ENCODE data around the gene PTRHD1. TPM values are rescaled to one million over a fixed set of nuclear protein-coding genes. Genes with fewer than 3 reads are reported as not detected.

The PTRHD1 gene
- polyA plus RNA-seq, 1 of the 3 experiments (the other 2 are of a cell fraction) = 74.4 TPM

- TF ChIP-seq JUND (IDR thresholded peaks at IDR 0.05) = no peak
- TF ChIP-seq YY1 (IDR thresholded peaks at IDR 0.05; ENCODE audit: low read depth) = no peak
- TF ChIP-seq, protein P1, sequence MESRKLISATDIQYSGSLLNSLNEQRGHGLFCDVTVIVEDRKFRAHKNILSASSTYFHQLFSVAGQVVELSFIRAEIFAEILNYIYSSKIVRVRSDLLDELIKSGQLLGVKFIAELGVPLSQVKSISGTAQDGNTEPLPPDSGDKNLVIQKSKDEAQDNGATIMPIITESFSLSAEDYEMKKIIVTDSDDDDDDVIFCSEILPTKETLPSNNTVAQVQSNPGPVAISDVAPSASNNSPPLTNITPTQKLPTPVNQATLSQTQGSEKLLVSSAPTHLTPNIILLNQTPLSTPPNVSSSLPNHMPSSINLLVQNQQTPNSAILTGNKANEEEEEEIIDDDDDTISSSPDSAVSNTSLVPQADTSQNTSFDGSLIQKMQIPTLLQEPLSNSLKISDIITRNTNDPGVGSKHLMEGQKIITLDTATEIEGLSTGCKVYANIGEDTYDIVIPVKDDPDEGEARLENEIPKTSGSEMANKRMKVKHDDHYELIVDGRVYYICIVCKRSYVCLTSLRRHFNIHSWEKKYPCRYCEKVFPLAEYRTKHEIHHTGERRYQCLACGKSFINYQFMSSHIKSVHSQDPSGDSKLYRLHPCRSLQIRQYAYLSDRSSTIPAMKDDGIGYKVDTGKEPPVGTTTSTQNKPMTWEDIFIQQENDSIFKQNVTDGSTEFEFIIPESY (IDR thresholded peaks at IDR 0.05; ENCODE audit: borderline replicate concordance, low read depth) = no peak
- no peak for TF ChIP-seq ELF1 (IDR thresholded peaks at IDR 0.05)
- no peak for TF ChIP-seq NRF1 (IDR thresholded peaks at IDR 0.05; ENCODE audit: low read depth, low read length)
- no peak for TF ChIP-seq EZH2phosphoT487 (IDR thresholded peaks at IDR 0.05; ENCODE audit: borderline replicate concordance, low read depth)
- TF ChIP-seq POLR2AphosphoS5 (IDR thresholded peaks at IDR 0.05; ENCODE audit: low read depth, low read length) = no peak
- TF ChIP-seq MEF2A (IDR thresholded peaks at IDR 0.05; ENCODE audit: borderline replicate concordance, low read depth) = no peak
- TF ChIP-seq CHD2 (IDR thresholded peaks at IDR 0.05; ENCODE audit: low read length, partially characterized antibody) = no peak
- TF ChIP-seq TAF1 (IDR thresholded peaks at IDR 0.05; ENCODE audit: borderline replicate concordance, low read depth, low read length) = no peak
- TF ChIP-seq, protein P2, sequence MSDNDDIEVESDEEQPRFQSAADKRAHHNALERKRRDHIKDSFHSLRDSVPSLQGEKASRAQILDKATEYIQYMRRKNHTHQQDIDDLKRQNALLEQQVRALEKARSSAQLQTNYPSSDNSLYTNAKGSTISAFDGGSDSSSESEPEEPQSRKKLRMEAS (IDR thresholded peaks at IDR 0.05; ENCODE audit: low read depth) = no peak
- no peak for TF ChIP-seq MXI1 (IDR thresholded peaks at IDR 0.05; ENCODE audit: low read depth, low read length)
- TF ChIP-seq USF1 (IDR thresholded peaks at IDR 0.05; ENCODE audit: borderline replicate concordance, low read depth) = no peak
- no peak for TF ChIP-seq SMC3 (IDR thresholded peaks at IDR 0.05; ENCODE audit: low read depth, low read length)
- no peak for TF ChIP-seq GABPA (IDR thresholded peaks at IDR 0.05; ENCODE audit: low read depth)
- POLR2A ChIA-PET = interaction anchor here (1.0 kb wide), 1 partner anchor 22 kb away, joined by 3 read pairs; the partner anchor contains the start of genes CENPO and PTRHD1
- H3K27ac ChIP-seq (ENCODE audit: low read depth in 2 of 2, low read length in 1 of 2) = no peak overlapping the region
These were observed 21.3 kb upstream of the PTRHD1 start for GRCh38 chr2:24814516-24814915.

GRCh38 chr2:24813691-24814137 lies 20.5 kb upstream of the PTRHD1 start:
- Histone ChIP-seq H3K4me1 (ENCODE audit: control insufficient read depth in 1 of 2, insufficient read depth in 2 of 2, low read depth in 1 of 2, low read length in 1 of 2) (peaks cover 2 to 20% of the 10 kb centered on the region in 2 experiments; a peak in 3 of 4 replicates), H3K79me2 (ENCODE audit: insufficient read depth) (peaks cover 80% of the 10 kb centered on the region), H4K20me1 (ENCODE audit: insufficient read depth) (peaks cover 2% of the 10 kb centered on the region; the same call in 1 of the 2 replicates), H3K36me3 (replicated peaks in 1 of 2; ENCODE audit: control insufficient read depth in 1 of 2, insufficient read depth in 2 of 2, low read length in 1 of 2) (peaks cover 32 to 38% of the 10 kb centered on the region in 2 experiments), H3K27ac (ENCODE audit: low read depth in 2 of 2, low read length in 1 of 2) (no peak overlapping the region), H3K4me2 (no peak overlapping the region), H3K4me3 (ENCODE audit: low read depth in 2 of 2, low read length in 1 of 2) (no peak overlapping the region), H3K9ac (no peak overlapping the region), H3K27me3 (ENCODE audit: insufficient read depth) (no peaks in the 10 kb centered on the region), H3K9me2 (no peaks in the 10 kb centered on the region), H2AFZ (ENCODE audit: low read depth) (no peak overlapping the region), H3K9me3 (no peaks in the 10 kb centered on the region), H3F3A (replicated peaks; ENCODE audit: insufficient read depth) (peaks cover 9% of the 10 kb centered on the region)
- 98% methylated on average over 4 of the region's 4 CpGs for whole genome bisulfite sequencing (ENCODE audit: low lambda C conversion rate)
- ChIA-PET POLR2A (interaction anchor here (1.0 kb wide), 1 partner anchor 21 kb away, joined by 3 read pairs; the partner anchor contains the start of genes CENPO and PTRHD1), CTCF (interaction anchor here (1.6 to 12.4 kb wide), 4 partner anchors 13 to 404 kb away, joined by 3 to 132 read pairs (median 14); partner anchors contain the start of genes CENPO and PTRHD1)
- no peak for DNase-seq
- TF ChIP-seq USF1 (IDR thresholded peaks at IDR 0.05; ENCODE audit: borderline replicate concordance, low read depth) (no peak), NFIC (IDR thresholded peaks at IDR 0.05; ENCODE audit: borderline replicate concordance) (no peak), SMC3 (IDR thresholded peaks at IDR 0.05; ENCODE audit: low read depth, low read length) (no peak), FOXJ3 (CRISPR knock-in tag; IDR thresholded peaks at IDR 0.05) (no peak), TAF1 (IDR thresholded peaks at IDR 0.05; ENCODE audit: borderline replicate concordance, low read depth, low read length) (no peak), JUND (IDR thresholded peaks at IDR 0.05) (no peak), EZH2phosphoT487 (IDR thresholded peaks at IDR 0.05; ENCODE audit: borderline replicate concordance, low read depth) (no peak), FOSL2 (IDR thresholded peaks at IDR 0.05; ENCODE audit: borderline replicate concordance, low read depth) (no peak), CHD2 (IDR thresholded peaks at IDR 0.05; ENCODE audit: low read length, partially characterized antibody) (no peak)
- TF ChIP-seq, protein P1 (IDR thresholded peaks at IDR 0.05; ENCODE audit: borderline replicate concordance, low read depth) = no peak

More at GRCh38 chr2:24814516-24814915, 21.3 kb upstream of the PTRHD1 start:
- DNase-seq = no peak
- 96% methylated on average over 4 of the region's 4 CpGs for WGBS (ENCODE audit: low lambda C conversion rate)
- Histone ChIP-seq H3K4me3 (ENCODE audit: low read depth in 2 of 2, low read length in 1 of 2) (no peak overlapping the region), H3K27me3 (ENCODE audit: insufficient read depth) (no peaks in the 10 kb centered on the region), H3K4me2 (no peak overlapping the region), H3K79me2 (ENCODE audit: insufficient read depth) (peaks cover 72% of the 10 kb centered on the region), H3F3A (replicated peaks; ENCODE audit: insufficient read depth) (peaks cover 9% of the 10 kb centered on the region), H3K36me3 (replicated peaks in 1 of 2; ENCODE audit: control insufficient read depth in 1 of 2, insufficient read depth in 2 of 2, low read length in 1 of 2) (peaks cover 40 to 41% of the 10 kb centered on the region in 2 experiments), H3K4me1 (ENCODE audit: control insufficient read depth in 1 of 2, insufficient read depth in 2 of 2, low read depth in 1 of 2, low read length in 1 of 2) (peaks cover 4 to 18% of the 10 kb centered on the region in 2 experiments; a peak in 2 of 4 replicates), H3K9ac (no peak overlapping the region), H3K9me2 (no peaks in the 10 kb centered on the region), H2AFZ (ENCODE audit: low read depth) (no peak overlapping the region), H4K20me1 (ENCODE audit: insufficient read depth) (peaks cover 2% of the 10 kb centered on the region; the same call in 1 of the 2 replicates), H3K9me3 (no peaks in the 10 kb centered on the region)
- CTCF ChIA-PET = interaction anchor here (1.6 to 12.4 kb wide), 4 partner anchors 12 to 405 kb away, joined by 3 to 132 read pairs (median 14); partner anchors contain the start of genes CENPO and PTRHD1
